HFF-Myc (cell line): Measurements from ENCODE around the gene ATP11B.

Experiments used
- DNase-seq: peaks from one replicate; pipeline ENCODE4 v3.0.0-alpha.2; 2011; ENCODE audit warnings: low read depth; ENCODE audit errors: extremely low read depth
- H3K4me3 ChIP-seq: replicated peaks from 2 replicates; pipeline ENCODE4 v1.5.1; 2011; ENCODE audit warnings: low read depth, mild to moderate bottlenecking, control low read depth, low read length
- CTCF ChIP-seq: IDR thresholded peaks from 2 replicates; pipeline ENCODE4 v1.5.1; 2012; ENCODE audit warnings: mild to moderate bottlenecking, low read depth, low read length, control low read depth; ENCODE audit errors: missing control alignments

ATP11B gene

GRCh38 chr3:182957676-182958266 is 164.5 kb downstream of the ATP11B start:
- H3K4me3 ChIP-seq = no peak overlapping the region
- TF ChIP-seq CTCF = no peak
- DNase-seq = no peak

- no peak for DNase-seq
- no peak overlapping the region for H3K4me3 ChIP-seq
- no peak for TF ChIP-seq CTCF
These were observed 166.4 kb downstream of the ATP11B start for GRCh38 chr3:182959474-182960350.

GRCh38 chr3:182962166-182962565 is 168.9 kb downstream of the ATP11B start:
- H3K4me3 ChIP-seq = no peak overlapping the region
- no peak for DNase-seq
- no peak for TF ChIP-seq CTCF

- no peak overlapping the region for H3K4me3 ChIP-seq
- no peak for DNase-seq
- no peak for TF ChIP-seq CTCF
These were observed 170.9 kb downstream of the ATP11B start for GRCh38 chr3:182964179-182964578.

GRCh38 chr3:182965861-182966366 is 172.6 kb downstream of the ATP11B start:
- no peak for DNase-seq
- no peak for TF ChIP-seq CTCF
- no peak overlapping the region for H3K4me3 ChIP-seq

- DNase-seq = no peak
- no peak overlapping the region for H3K4me3 ChIP-seq
- TF ChIP-seq CTCF = no peak
These were observed 174.2 kb downstream of the ATP11B start for GRCh38 chr3:182967218-182968204.
